NCI-H1417 (cell line): Measurements from ENCODE around the gene FRY.

Source experiments
- DNase-seq, 3 experiments: peaks; one replicate each; lab custom pipeline; 2025; lab: John Stamatoyannopoulos, UW

The FRY gene

GRCh38 chr13:32216281-32216680 is 184.7 kb downstream of the FRY start:
- no peak for DNase-seq

GRCh38 chr13:32222046-32222676 is 190.6 kb downstream of the FRY start:
- DNase-seq, result no peak

- no peak for DNase-seq
Measured at GRCh38 chr13:32224916-32225315, 193.3 kb downstream of the FRY start.

GRCh38 chr13:32225481-32225931 is 193.9 kb downstream of the FRY start:
- DNase-seq, result no peak

- peak in 2 of 3 experiments; percentile 85 to 98 for DNase-seq
Measured at GRCh38 chr13:32228330-32229041, 196.9 kb downstream of the FRY start.

- DNase-seq, result peak in 2 of 3 experiments; percentile 13 to 65
Measured at GRCh38 chr13:32229443-32229842, 197.9 kb downstream of the FRY start.

- DNase-seq, result no peak
Measured at GRCh38 chr13:32232263-32232662, 200.7 kb downstream of the FRY start.

GRCh38 chr13:32233062-32233461 is 201.5 kb downstream of the FRY start:
- no peak for DNase-seq

GRCh38 chr13:32234914-32235313 is 203.3 kb downstream of the FRY start:
- DNase-seq, result no peak

GRCh38 chr13:32237681-32238080 is 206.1 kb downstream of the FRY start:
- no peak for DNase-seq

- no peak for DNase-seq
Measured at GRCh38 chr13:32243695-32244094, 212.1 kb downstream of the FRY start.

- no peak for DNase-seq
Measured at GRCh38 chr13:32245555-32245954, 214.0 kb downstream of the FRY start.

GRCh38 chr13:32246468-32246867 is 214.9 kb downstream of the FRY start:
- DNase-seq, result peak in 2 of 3 experiments; percentile 32 to 61

GRCh38 chr13:32247887-32248286 is 216.3 kb downstream of the FRY start:
- no peak for DNase-seq

GRCh38 chr13:32248801-32249200 is 217.2 kb downstream of the FRY start:
- DNase-seq, result no peak

- DNase-seq, result no peak
Measured at GRCh38 chr13:32252812-32253438, 221.4 kb downstream of the FRY start.

- no peak for DNase-seq
Measured at GRCh38 chr13:32253911-32254399, 222.4 kb downstream of the FRY start.

GRCh38 chr13:32254416-32254815 is 222.8 kb downstream of the FRY start:
- no peak for DNase-seq

- peak in 1 of 3 experiments; percentile 27 for DNase-seq
Measured at GRCh38 chr13:32254916-32255723, 223.5 kb downstream of the FRY start.

GRCh38 chr13:32255724-32256109 is 224.1 kb downstream of the FRY start:
- DNase-seq, result peak in 1 of 3 experiments; percentile 31

- no peak for DNase-seq
Measured at GRCh38 chr13:32256243-32256642, 224.7 kb downstream of the FRY start.

- DNase-seq, result peak in 1 of 3 experiments; percentile 12
Measured at GRCh38 chr13:32257649-32258048, 226.1 kb downstream of the FRY start.
